Left forelimb (tissue), 1 donor: ENCODE data around the gene TUBB1.
"Not testable (repeated sequence)": the region's sequence is repeated elsewhere in the genome, so short reads cannot be mapped to it uniquely, and the experiment has no call there.

Experiments used
- DNase-seq: peaks from one replicate; pipeline ENCODE4 v3.0.0-alpha.2; 2018; ENCODE audit warnings: low spot score

The TUBB1 gene

GRCh38 chr20:59006167-59006863, 12.9 kb upstream of the TUBB1 start:
- DNase-seq, result no peak

- DNase-seq, result peak; percentile 76
These were observed 12.2 kb upstream of the TUBB1 start, which contains the start of gene CTSZ for GRCh38 chr20:59006864-59007664. CTSZ (minus strand) TSS chr20:59007254; CDS start chr20:59007128, 126 bp downstream.

- no peak for DNase-seq
These were observed 11.3 kb upstream of the TUBB1 start for GRCh38 chr20:59007665-59008511.

- DNase-seq, result no peak
These were observed 10.4 kb upstream of the TUBB1 start for GRCh38 chr20:59008715-59009336.

GRCh38 chr20:59010321-59010994, 8.8 kb upstream of the TUBB1 start:
- DNase-seq, result no peak

GRCh38 chr20:59010995-59011873, 8.0 kb upstream of the TUBB1 start:
- no peak for DNase-seq

GRCh38 chr20:59011874-59012157, 7.4 kb upstream of the TUBB1 start:
- not testable (repeated sequence) for DNase-seq

GRCh38 chr20:59013031-59013951, 5.9 kb upstream of the TUBB1 start:
- no peak for DNase-seq

GRCh38 chr20:59013959-59014608, 5.1 kb upstream of the TUBB1 start:
- no peak for DNase-seq

GRCh38 chr20:59014680-59015389, 4.4 kb upstream of the TUBB1 start:
- DNase-seq, result no peak

- DNase-seq, result no peak
These were observed 3.8 kb upstream of the TUBB1 start for GRCh38 chr20:59015411-59015810.

GRCh38 chr20:59015812-59016711, 3.2 kb upstream of the TUBB1 start:
- DNase-seq, result no peak

- no peak for DNase-seq
These were observed 2.3 kb upstream of the TUBB1 start for GRCh38 chr20:59016795-59017492.

- DNase-seq, result no peak
These were observed 1.6 kb upstream of the TUBB1 start for GRCh38 chr20:59017493-59018231.

- no peak for DNase-seq
These were observed 412 bp upstream of the TUBB1 start for GRCh38 chr20:59018817-59019216.
